ENCODE data around the gene GNA14.
"Not testable (repeated sequence)": the region's sequence is repeated elsewhere in the genome, so short reads cannot be mapped to it uniquely, and the experiment has no call there.

The GNA14 gene

GRCh38 chr9:77643871-77644270 is 4.3 kb downstream of the GNA14 start:
- DNase-seq (ENCODE audit: low read depth) = no peak

- DNase-seq (ENCODE audit: low read depth) = no peak
Observed at GRCh38 chr9:77640741-77641580, 7.2 kb downstream of the GNA14 start.

- DNase-seq (ENCODE audit: low read depth) = no peak
Observed at GRCh38 chr9:77632652-77633051, 15.5 kb downstream of the GNA14 start.

GRCh38 chr9:77628864-77629263 is 19.3 kb downstream of the GNA14 start:
- DNase-seq (ENCODE audit: low read depth) = not testable (repeated sequence)

- no peak for DNase-seq (ENCODE audit: low read depth)
Observed at GRCh38 chr9:77616191-77616590, 31.9 kb downstream of the GNA14 start.

- no peak for DNase-seq (ENCODE audit: low read depth)
Observed at GRCh38 chr9:77614645-77615044, 33.5 kb downstream of the GNA14 start.

GRCh38 chr9:77606526-77606925 is 41.6 kb downstream of the GNA14 start:
- DNase-seq (ENCODE audit: low read depth) = no peak

- DNase-seq (ENCODE audit: low read depth) = no peak
Observed at GRCh38 chr9:77605449-77606220, 42.5 kb downstream of the GNA14 start.

- no peak for DNase-seq (ENCODE audit: low read depth)
Observed at GRCh38 chr9:77604316-77604715, 43.8 kb downstream of the GNA14 start.

GRCh38 chr9:77602852-77603251 is 45.3 kb downstream of the GNA14 start:
- DNase-seq (ENCODE audit: low read depth) = no peak

- no peak for DNase-seq (ENCODE audit: low read depth)
Observed at GRCh38 chr9:77601476-77602099, 46.5 kb downstream of the GNA14 start.

- DNase-seq (ENCODE audit: low read depth) = no peak
Observed at GRCh38 chr9:77600810-77601209, 47.3 kb downstream of the GNA14 start.

- no peak for DNase-seq (ENCODE audit: low read depth)
Observed at GRCh38 chr9:77599492-77599891, 48.6 kb downstream of the GNA14 start.

GRCh38 chr9:77598991-77599390 is 49.1 kb downstream of the GNA14 start:
- no peak for DNase-seq (ENCODE audit: low read depth)

- DNase-seq (ENCODE audit: low read depth) = no peak
Observed at GRCh38 chr9:77598524-77598923, 49.6 kb downstream of the GNA14 start.

GRCh38 chr9:77597057-77597456 is 51.1 kb downstream of the GNA14 start:
- DNase-seq (ENCODE audit: low read depth) = no peak

- DNase-seq (ENCODE audit: low read depth) = no peak
Observed at GRCh38 chr9:77595426-77596095, 52.6 kb downstream of the GNA14 start.

- no peak for DNase-seq (ENCODE audit: low read depth)
Observed at GRCh38 chr9:77594963-77595362, 53.2 kb downstream of the GNA14 start.

GRCh38 chr9:77593528-77593927 is 54.6 kb downstream of the GNA14 start:
- DNase-seq (ENCODE audit: low read depth) = no peak

GRCh38 chr9:77592476-77592875 is 55.6 kb downstream of the GNA14 start:
- DNase-seq (ENCODE audit: low read depth) = no peak

- no peak for DNase-seq (ENCODE audit: low read depth)
Observed at GRCh38 chr9:77589046-77589795, 58.9 kb downstream of the GNA14 start.

All from T-helper 22 cell (primary cell).